Measurements from ENCODE around the gene AP4M1. TPM values are rescaled to one million over a fixed set of nuclear protein-coding genes. Genes with fewer than 3 reads are reported as not detected.

Gene AP4M1
- total RNA-seq, 4 donors from 2014 or later: 16.5 to 86.0 (median 54.9) TPM

DNA sequence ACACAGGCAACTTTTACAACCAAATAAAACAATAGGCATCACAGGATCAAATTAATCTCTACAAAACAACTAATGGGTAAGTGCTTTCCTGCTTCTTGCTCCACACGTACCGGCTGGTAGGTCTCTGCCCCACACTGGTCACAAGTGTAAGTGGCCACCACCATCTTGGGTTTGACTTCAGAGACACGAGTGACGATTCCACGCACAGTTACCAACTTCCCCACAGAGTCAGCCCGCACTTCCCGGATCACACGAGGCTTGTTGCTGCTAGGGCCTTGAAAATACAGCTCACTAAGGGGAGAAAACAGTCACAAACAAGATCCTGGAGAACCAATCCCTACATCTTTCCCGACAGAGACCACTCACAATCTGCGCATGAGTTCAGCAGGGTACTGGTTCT is 2.5 kb upstream of the AP4M1 start:
- Histone ChIP-seq H3K27me3 (no peaks in the 10 kb centered on the region), H3K4me1 (peaks cover 9 to 25% (median 17%) of the 10 kb centered on the region in 4 donors), H3K36me3 (peaks cover 0 to 55% (median 24%) of the 10 kb centered on the region in 4 donors), H3K4me3 (no peak overlapping the region), H3K9me3 (no peaks in the 10 kb centered on the region), H3K27ac (peak overlapping the region in 1 of 4 donors; percentile 98)
- WGBS, 2 donors (ENCODE audit: low coverage in 1 of 2): 80 to 86% methylated on average over 5 to 10 of the region's 10 CpGs
- in situ Hi-C loops (cut with MboI; ENCODE audit: low pct_ligation_motif_present in 1 of 4, low pct_unique_long_range_greater_than_20kb in 1 of 4, low sequenced_read_pairs in 3 of 4) (no loop called here), intact Hi-C loops (cut with DNase I; ENCODE audit: low total_unique reads) (no loop called here)
- TF ChIP-seq POLR2AphosphoS5 (IDR thresholded peaks at IDR 0.05) (no peak), EP300 (IDR thresholded peaks at IDR 0.05; ENCODE audit: low read depth) (no peak), POLR2A (IDR thresholded peaks at IDR 0.05) (no peak)
- TF ChIP-seq, protein P1, sequence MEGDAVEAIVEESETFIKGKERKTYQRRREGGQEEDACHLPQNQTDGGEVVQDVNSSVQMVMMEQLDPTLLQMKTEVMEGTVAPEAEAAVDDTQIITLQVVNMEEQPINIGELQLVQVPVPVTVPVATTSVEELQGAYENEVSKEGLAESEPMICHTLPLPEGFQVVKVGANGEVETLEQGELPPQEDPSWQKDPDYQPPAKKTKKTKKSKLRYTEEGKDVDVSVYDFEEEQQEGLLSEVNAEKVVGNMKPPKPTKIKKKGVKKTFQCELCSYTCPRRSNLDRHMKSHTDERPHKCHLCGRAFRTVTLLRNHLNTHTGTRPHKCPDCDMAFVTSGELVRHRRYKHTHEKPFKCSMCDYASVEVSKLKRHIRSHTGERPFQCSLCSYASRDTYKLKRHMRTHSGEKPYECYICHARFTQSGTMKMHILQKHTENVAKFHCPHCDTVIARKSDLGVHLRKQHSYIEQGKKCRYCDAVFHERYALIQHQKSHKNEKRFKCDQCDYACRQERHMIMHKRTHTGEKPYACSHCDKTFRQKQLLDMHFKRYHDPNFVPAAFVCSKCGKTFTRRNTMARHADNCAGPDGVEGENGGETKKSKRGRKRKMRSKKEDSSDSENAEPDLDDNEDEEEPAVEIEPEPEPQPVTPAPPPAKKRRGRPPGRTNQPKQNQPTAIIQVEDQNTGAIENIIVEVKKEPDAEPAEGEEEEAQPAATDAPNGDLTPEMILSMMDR (IDR thresholded peaks at IDR 0.05): no peak
- no peak for DNase-seq

DNA sequence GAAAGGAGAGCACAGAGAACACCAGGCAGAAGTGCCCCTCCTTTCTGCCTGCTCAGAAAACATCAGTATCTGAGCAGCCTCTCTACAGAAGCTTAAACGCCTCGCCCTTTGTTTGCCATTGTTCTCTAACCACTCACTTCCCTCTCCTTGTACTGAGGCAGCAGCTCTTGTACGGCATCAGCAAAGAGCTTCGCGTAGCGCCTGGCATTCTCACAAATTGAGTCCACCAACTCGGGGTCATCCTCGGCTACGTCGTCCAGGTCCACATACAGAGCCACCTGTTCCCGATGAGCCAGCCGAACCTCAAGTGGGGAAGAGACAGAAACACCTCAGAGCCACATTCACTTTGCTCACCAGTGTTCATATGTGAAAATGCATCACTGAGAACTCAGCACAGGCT is 2.0 kb upstream of the AP4M1 start:
- WGBS, 2 donors (ENCODE audit: low coverage in 1 of 2): 51 to 57% methylated on average over 7 to 12 of the region's 12 CpGs
- peak overlapping the region in 3 of 4 donors; percentile 72 to 91 (median 74) for H3K4me3 ChIP-seq
- H3K4me1 ChIP-seq: peaks cover 9 to 25% (median 17%) of the 10 kb centered on the region in 4 donors
- no peak for DNase-seq
- H3K36me3 ChIP-seq: peaks cover 0 to 53% (median 24%) of the 10 kb centered on the region in 4 donors
- in situ Hi-C loops (cut with MboI; ENCODE audit: low pct_ligation_motif_present in 1 of 4, low pct_unique_long_range_greater_than_20kb in 1 of 4, low sequenced_read_pairs in 3 of 4) (no loop called here), intact Hi-C loops (cut with DNase I; ENCODE audit: low total_unique reads) (no loop called here)
- H3K27ac ChIP-seq: peak overlapping the region; percentile 92 to 100 (median 97)
- TF ChIP-seq, protein P1 (IDR thresholded peaks at IDR 0.05): no peak
- TF ChIP-seq POLR2A (IDR thresholded peaks at IDR 0.05): no peak
- no peaks in the 10 kb centered on the region for H3K9me3 ChIP-seq
- no peaks in the 10 kb centered on the region for H3K27me3 ChIP-seq

DNA sequence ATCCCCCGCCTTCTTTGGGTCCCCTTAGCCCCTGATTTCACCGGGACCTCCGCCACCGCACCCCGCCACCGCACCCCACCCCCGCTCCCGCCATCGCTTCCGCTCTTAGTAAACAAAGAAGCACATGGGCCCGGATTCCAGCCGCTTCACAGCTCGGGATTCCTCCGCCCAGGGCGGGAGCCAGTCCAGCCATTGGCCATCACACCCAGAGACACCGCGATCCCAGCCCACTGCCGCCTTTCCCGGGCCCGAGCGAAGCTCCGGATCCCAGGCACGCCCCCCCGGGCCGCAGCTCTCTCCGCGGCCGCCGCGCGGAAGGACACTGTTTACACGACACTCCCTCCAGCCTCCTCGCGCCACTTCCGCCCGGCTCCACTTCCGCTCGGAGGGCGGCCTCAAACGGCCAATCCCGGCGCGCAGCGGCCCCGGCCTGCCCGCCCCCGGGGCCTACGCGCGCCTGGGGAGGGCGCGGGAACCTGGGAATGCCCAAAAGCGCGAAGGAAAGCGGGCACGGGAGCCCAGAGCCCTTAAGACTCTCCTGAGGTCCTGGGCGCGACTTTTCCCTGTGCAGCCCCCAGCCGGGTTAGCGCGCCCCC is 925 bp upstream of the AP4M1 start:
- WGBS, 2 donors (ENCODE audit: low coverage in 1 of 2): 1% methylated on average over 40 of the region's 61 CpGs; no CpG with 5 or more reads in 1 of the 2 donors
- peaks cover 0 to 48% (median 23%) of the 10 kb centered on the region in 4 donors for H3K36me3 ChIP-seq
- intact Hi-C loops (cut with DNase I; ENCODE audit: low total_unique reads): no loop called here

More for the DNA sequence above, 925 bp upstream of the AP4M1 start:
- peaks cover 9 to 25% (median 17%) of the 10 kb centered on the region in 4 donors for H3K4me1 ChIP-seq
- in situ Hi-C loops (cut with MboI; ENCODE audit: low pct_ligation_motif_present in 1 of 4, low pct_unique_long_range_greater_than_20kb in 1 of 4, low sequenced_read_pairs in 3 of 4): no loop called here
- H3K27ac ChIP-seq: peak overlapping the region; percentile 92 to 100 (median 97)
- peak; percentile 95 for DNase-seq
- TF ChIP-seq POLR2A (IDR thresholded peaks at IDR 0.05): peak; percentile 53
- TF ChIP-seq EP300 (IDR thresholded peaks at IDR 0.05; ENCODE audit: low read depth): peak; percentile 45
- peak; percentile 66 to 90 (median 84) for TF ChIP-seq POLR2AphosphoS5 (IDR thresholded peaks at IDR 0.05)
- TF ChIP-seq, protein P1 (IDR thresholded peaks at IDR 0.05): no peak
- H3K27me3 ChIP-seq: no peaks in the 10 kb centered on the region
- no peaks in the 10 kb centered on the region for H3K9me3 ChIP-seq
- peak overlapping the region; percentile 72 to 91 (median 76) for H3K4me3 ChIP-seq
